Measurements from ENCODE around the gene ATP6V1A. TPM values are rescaled to one million over a fixed set of nuclear protein-coding genes. Genes with fewer than 3 reads are reported as not detected.

ATP6V1A gene
- polyA plus RNA-seq, 1 donor from 2014 or later = 225 TPM

DNA sequence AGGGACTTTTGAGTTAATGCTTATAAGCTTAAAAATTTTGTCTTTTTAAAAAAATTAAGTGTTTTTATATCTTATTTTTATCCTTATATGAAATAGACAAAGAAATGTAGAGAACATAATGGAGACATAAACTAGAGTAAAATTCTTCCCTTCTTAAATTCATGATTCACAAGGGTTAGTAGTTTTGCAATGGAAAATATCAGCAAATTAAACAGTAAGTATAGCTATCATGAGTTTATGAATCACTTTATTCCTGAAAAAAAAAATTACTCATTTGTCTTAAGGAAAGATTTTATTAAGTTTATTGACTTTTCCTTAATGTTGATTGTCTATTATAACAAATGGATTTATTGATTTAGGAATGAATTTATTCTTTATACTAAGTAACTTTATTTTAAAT lies 4.3 kb downstream of the ATP6V1A start:
- H3F3A ChIP-seq (ENCODE audit: insufficient read depth, low read length, poor library complexity, severe bottlenecking) = no peaks in the 10 kb centered on the region
- H3K4me2 ChIP-seq (ENCODE audit: low read length) = no peak overlapping the region
- no peak overlapping the region for H3K27ac ChIP-seq (ENCODE audit: low read length)
- H3K4me3 ChIP-seq (ENCODE audit: low read length) = no peak overlapping the region
- no peak for TF ChIP-seq EP300 (conservative IDR thresholded peaks at IDR 0.05; ENCODE audit: poor library complexity, severe bottlenecking)
- TF ChIP-seq RAD21 (conservative IDR thresholded peaks at IDR 0.05) = no peak
- TF ChIP-seq, protein P1, sequence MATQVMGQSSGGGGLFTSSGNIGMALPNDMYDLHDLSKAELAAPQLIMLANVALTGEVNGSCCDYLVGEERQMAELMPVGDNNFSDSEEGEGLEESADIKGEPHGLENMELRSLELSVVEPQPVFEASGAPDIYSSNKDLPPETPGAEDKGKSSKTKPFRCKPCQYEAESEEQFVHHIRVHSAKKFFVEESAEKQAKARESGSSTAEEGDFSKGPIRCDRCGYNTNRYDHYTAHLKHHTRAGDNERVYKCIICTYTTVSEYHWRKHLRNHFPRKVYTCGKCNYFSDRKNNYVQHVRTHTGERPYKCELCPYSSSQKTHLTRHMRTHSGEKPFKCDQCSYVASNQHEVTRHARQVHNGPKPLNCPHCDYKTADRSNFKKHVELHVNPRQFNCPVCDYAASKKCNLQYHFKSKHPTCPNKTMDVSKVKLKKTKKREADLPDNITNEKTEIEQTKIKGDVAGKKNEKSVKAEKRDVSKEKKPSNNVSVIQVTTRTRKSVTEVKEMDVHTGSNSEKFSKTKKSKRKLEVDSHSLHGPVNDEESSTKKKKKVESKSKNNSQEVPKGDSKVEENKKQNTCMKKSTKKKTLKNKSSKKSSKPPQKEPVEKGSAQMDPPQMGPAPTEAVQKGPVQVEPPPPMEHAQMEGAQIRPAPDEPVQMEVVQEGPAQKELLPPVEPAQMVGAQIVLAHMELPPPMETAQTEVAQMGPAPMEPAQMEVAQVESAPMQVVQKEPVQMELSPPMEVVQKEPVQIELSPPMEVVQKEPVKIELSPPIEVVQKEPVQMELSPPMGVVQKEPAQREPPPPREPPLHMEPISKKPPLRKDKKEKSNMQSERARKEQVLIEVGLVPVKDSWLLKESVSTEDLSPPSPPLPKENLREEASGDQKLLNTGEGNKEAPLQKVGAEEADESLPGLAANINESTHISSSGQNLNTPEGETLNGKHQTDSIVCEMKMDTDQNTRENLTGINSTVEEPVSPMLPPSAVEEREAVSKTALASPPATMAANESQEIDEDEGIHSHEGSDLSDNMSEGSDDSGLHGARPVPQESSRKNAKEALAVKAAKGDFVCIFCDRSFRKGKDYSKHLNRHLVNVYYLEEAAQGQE (IDR thresholded peaks at IDR 0.05; ENCODE audit: borderline replicate concordance) = no peak
- TF ChIP-seq EZH2 (IDR thresholded peaks at IDR 0.05; ENCODE audit: borderline replicate concordance, insufficient read depth, low read length, poor library complexity, severe bottlenecking) = no peak
- no peak for TF ChIP-seq MXI1 (conservative IDR thresholded peaks at IDR 0.05; ENCODE audit: poor library complexity, severe bottlenecking)
- no peak for TF ChIP-seq POLR2AphosphoS5 (IDR thresholded peaks at IDR 0.05)
- TF ChIP-seq SMC3 (conservative IDR thresholded peaks at IDR 0.05; ENCODE audit: poor library complexity) = no peak
- TF ChIP-seq, protein P2, sequence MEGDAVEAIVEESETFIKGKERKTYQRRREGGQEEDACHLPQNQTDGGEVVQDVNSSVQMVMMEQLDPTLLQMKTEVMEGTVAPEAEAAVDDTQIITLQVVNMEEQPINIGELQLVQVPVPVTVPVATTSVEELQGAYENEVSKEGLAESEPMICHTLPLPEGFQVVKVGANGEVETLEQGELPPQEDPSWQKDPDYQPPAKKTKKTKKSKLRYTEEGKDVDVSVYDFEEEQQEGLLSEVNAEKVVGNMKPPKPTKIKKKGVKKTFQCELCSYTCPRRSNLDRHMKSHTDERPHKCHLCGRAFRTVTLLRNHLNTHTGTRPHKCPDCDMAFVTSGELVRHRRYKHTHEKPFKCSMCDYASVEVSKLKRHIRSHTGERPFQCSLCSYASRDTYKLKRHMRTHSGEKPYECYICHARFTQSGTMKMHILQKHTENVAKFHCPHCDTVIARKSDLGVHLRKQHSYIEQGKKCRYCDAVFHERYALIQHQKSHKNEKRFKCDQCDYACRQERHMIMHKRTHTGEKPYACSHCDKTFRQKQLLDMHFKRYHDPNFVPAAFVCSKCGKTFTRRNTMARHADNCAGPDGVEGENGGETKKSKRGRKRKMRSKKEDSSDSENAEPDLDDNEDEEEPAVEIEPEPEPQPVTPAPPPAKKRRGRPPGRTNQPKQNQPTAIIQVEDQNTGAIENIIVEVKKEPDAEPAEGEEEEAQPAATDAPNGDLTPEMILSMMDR (IDR thresholded peaks at IDR 0.05; ENCODE audit: poor library complexity, severe bottlenecking) = no peak
- no peak for TF ChIP-seq TAF1 (IDR thresholded peaks at IDR 0.05; ENCODE audit: low read depth)
- no peaks in the 10 kb centered on the region for H3K9me2 ChIP-seq (ENCODE audit: insufficient read depth, low read length)
- no peak overlapping the region for H2AFZ ChIP-seq (ENCODE audit: low read depth, low read length)
- H3K9me3 ChIP-seq (ENCODE audit: low read length) = no peaks in the 10 kb centered on the region
- no peaks in the 10 kb centered on the region for H3K36me3 ChIP-seq (ENCODE audit: insufficient read depth, low read length)
- H4K20me1 ChIP-seq (ENCODE audit: insufficient read depth) = no peaks in the 10 kb centered on the region
- no peaks in the 10 kb centered on the region for H3K27me3 ChIP-seq (ENCODE audit: insufficient read depth, low read depth, low read length)
- H3K79me2 ChIP-seq (replicated peaks; ENCODE audit: insufficient read depth, low read length) = peaks cover 71% of the 10 kb centered on the region
- H3K9ac ChIP-seq (ENCODE audit: low read length) = no peak overlapping the region

DNA sequence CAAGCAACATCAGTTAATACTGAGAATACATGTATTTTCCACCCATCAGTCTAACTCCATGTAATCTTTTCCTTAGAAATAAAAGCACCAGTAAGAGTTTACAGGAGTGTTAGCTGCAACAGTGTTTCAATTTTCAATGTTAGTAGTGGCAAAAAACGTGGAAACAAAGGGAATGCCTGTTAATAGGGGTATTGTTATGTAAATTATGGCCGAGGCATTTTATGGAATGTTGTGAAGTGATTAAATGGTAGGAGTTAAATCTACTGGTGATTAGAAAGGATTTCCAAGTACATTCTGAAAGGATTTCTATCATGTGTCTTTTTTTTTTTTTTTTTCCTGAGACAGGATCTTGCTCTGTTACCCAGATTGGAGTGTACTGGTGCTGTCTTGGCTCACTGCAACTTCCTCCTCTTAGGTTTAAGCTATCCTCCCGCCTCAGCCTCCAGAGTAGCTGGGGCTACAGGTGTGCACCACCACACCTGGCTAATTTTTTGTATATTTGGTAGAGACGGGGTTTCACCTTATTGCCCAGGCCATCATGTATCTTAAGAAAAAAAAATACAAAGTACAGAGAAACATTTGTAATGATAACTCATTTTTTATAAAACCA lies 6.6 kb downstream of the ATP6V1A start:
- Histone ChIP-seq H2AFZ (ENCODE audit: low read depth, low read length) (no peak overlapping the region), H3K9me3 (ENCODE audit: low read length) (peaks cover under 1% of the 10 kb centered on the region), H3K9me2 (ENCODE audit: insufficient read depth, low read length) (no peaks in the 10 kb centered on the region), H3K27me3 (ENCODE audit: insufficient read depth, low read depth, low read length) (no peaks in the 10 kb centered on the region), H3K79me2 (replicated peaks; ENCODE audit: insufficient read depth, low read length) (peaks cover 71% of the 10 kb centered on the region), H4K20me1 (ENCODE audit: insufficient read depth) (no peaks in the 10 kb centered on the region), H3K27ac (ENCODE audit: low read length) (no peak overlapping the region), H3F3A (ENCODE audit: insufficient read depth, low read length, poor library complexity, severe bottlenecking) (no peaks in the 10 kb centered on the region), H3K4me3 (ENCODE audit: low read length) (no peak overlapping the region), H3K4me2 (ENCODE audit: low read length) (no peak overlapping the region), H3K9ac (ENCODE audit: low read length) (no peak overlapping the region), H3K36me3 (ENCODE audit: insufficient read depth, low read length) (no peaks in the 10 kb centered on the region)
- TF ChIP-seq EZH2 (IDR thresholded peaks at IDR 0.05; ENCODE audit: borderline replicate concordance, insufficient read depth, low read length, poor library complexity, severe bottlenecking) (no peak), EP300 (conservative IDR thresholded peaks at IDR 0.05; ENCODE audit: poor library complexity, severe bottlenecking) (no peak), MXI1 (conservative IDR thresholded peaks at IDR 0.05; ENCODE audit: poor library complexity, severe bottlenecking) (no peak), RAD21 (conservative IDR thresholded peaks at IDR 0.05) (no peak), TAF1 (IDR thresholded peaks at IDR 0.05; ENCODE audit: low read depth) (no peak), SMC3 (conservative IDR thresholded peaks at IDR 0.05; ENCODE audit: poor library complexity) (no peak), POLR2AphosphoS5 (IDR thresholded peaks at IDR 0.05) (no peak)
- TF ChIP-seq, protein P1 (IDR thresholded peaks at IDR 0.05; ENCODE audit: borderline replicate concordance) = no peak
- TF ChIP-seq, protein P2 (IDR thresholded peaks at IDR 0.05; ENCODE audit: poor library complexity, severe bottlenecking) = no peak

Data from neural cell (in vitro differentiated cells).